SIG-M5 (cell line): Measurements from ENCODE around the gene NCOA5.

Experiments used
- DNase-seq: peaks from one replicate; lab custom pipeline; 2025; lab: John Stamatoyannopoulos, UW

The NCOA5 gene

DNA sequence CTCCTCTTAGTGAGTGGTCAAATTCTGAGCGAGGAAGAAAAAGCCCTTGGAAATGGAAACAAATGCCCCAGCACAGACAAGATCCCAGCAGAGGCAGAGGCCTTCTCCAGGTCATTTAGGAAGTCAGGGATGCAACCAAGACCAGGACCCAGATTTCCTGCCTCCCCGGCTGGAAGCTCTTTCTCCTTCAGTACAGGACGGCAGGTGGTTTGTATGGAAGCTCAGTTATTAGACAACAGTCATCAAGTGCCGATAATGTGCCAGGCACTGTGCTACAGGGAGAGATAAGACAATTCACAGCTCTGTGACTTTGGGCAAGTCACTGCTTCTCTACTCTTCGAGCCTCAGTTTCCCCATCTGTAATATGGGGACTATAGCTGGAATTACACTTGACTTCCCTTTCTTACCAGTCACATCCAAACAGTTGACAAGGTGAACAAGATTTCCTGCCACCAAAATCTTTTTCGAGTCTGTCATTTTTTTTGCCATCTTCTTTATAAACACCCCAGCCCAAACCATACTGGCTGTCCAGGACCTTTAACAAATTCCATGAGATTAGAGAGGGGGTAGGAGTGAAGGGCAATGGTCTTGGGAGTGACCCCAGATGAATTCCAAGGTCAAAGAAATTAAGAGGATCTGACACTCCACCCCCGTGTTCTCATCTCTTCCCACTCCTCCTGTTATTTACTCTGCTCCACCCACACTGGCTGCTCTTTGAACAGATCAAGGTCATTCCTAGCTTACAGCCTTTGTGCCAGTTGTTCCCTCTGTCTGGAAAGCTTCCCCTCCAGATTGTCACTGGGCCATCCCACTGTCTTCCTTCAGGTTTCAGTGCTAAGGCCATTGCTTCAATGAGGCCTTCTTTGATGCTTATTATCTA is 75.0 kb downstream of the NCOA5 start:
- no peak for DNase-seq

DNA sequence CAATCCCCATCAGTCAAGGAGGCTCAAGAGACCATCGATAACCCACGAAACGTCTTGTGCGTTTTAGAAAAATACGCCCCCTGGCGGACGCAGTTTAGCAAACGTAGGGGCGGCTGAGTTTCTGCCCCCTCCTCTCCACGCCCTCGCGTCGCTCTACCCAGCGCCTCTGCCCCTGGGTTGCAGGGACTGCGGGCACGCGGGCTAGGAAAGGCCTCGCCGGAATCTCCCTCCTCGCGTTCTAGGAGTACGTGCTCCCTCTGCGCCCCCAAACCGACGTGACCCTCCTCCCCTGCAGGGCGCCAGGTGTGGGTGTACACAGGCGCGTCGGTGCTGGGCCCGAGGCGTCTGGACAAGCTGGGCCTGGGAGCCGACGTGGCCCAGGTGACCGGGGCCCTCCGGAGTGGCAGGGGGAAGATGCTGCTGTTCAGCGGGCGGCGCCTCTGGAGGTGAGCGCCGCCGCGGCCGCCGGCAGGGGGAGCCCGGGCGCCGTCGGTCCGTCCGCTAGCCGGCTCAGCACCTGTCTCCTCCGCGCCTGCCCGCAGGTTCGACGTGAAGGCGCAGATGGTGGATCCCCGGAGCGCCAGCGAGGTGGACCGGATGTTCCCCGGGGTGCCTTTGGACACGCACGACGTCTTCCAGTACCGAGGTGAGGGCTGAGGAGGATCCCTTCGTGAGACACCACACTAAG is 75.8 kb downstream of the NCOA5 start:
- no peak for DNase-seq

DNA sequence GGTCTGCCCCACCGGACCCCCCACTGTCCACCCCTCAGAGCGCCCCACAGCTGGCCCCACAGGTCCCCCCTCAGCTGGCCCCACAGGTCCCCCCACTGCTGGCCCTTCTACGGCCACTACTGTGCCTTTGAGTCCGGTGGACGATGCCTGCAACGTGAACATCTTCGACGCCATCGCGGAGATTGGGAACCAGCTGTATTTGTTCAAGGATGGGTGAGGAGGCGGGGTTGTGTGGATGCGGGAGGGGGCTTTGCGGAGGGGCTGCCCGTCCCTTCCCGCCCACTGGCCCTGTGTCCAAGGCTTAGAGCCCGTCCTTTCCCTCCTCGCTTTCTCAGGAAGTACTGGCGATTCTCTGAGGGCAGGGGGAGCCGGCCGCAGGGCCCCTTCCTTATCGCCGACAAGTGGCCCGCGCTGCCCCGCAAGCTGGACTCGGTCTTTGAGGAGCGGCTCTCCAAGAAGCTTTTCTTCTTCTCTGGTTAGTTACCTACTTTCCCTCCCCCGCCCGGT is 76.4 kb downstream of the NCOA5 start:
- no peak for DNase-seq

DNA sequence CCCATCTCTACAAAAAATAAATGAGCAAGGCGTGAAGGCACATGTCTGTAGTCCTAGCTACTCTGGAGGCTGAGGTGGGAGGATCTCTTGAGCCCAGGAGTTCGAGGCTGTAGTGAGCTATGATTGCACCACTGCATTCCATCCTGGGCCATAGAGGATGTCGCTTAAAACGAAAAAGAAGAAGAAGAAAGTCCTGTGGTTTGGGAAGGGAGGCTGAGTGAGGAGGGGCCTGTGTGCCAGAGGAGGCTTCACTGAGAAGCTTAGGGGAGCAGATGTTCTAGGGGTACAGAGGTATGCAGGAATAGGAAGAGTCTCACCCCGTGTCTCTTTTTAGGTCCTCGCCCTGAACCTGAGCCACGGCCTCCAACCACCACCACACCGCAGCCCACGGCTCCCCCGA is 76.8 kb downstream of the NCOA5 start:
- no peak for DNase-seq

DNA sequence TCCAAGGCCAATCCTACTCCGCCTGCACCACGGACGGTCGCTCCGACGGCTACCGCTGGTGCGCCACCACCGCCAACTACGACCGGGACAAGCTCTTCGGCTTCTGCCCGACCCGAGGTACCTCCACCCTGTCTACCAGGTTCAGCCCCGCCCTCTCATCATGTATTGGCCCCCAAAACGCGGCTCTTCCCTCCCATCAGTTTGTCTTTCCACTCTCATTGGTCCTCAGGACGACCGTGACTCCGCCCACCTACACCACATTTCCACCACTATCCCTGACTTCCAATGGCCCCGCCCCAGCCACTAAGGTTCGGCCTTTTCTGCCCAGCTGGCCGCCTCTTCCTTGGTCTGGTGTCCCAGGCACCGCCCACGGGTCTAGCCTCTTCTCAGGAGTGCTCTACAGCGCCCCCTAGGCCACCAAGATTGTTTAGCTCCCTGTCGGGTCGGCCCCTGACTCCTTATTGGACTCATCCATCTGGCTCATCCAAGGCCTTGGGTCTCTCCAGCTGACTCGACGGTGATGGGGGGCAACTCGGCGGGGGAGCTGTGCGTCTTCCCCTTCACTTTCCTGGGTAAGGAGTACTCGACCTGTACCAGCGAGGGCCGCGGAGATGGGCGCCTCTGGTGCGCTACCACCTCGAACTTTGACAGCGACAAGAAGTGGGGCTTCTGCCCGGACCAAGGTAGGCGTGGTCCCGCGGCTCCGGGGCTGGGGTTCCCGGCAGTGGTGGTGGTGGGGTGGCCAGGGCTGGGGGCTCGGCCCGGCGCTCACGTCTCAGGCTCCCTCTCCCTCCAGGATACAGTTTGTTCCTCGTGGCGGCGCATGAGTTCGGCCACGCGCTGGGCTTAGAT is 77.9 kb downstream of the NCOA5 start:
- no peak for DNase-seq
